NCI-H2029 (cell line): ENCODE data around the gene MAP2K4.
"Not testable (repeated sequence)": the region's sequence is repeated elsewhere in the genome, so short reads cannot be mapped to it uniquely, and the experiment has no call there.

Experiments used
- DNase-seq: peaks from one replicate; lab custom pipeline; 2025; lab: John Stamatoyannopoulos, UW

Gene MAP2K4

DNA sequence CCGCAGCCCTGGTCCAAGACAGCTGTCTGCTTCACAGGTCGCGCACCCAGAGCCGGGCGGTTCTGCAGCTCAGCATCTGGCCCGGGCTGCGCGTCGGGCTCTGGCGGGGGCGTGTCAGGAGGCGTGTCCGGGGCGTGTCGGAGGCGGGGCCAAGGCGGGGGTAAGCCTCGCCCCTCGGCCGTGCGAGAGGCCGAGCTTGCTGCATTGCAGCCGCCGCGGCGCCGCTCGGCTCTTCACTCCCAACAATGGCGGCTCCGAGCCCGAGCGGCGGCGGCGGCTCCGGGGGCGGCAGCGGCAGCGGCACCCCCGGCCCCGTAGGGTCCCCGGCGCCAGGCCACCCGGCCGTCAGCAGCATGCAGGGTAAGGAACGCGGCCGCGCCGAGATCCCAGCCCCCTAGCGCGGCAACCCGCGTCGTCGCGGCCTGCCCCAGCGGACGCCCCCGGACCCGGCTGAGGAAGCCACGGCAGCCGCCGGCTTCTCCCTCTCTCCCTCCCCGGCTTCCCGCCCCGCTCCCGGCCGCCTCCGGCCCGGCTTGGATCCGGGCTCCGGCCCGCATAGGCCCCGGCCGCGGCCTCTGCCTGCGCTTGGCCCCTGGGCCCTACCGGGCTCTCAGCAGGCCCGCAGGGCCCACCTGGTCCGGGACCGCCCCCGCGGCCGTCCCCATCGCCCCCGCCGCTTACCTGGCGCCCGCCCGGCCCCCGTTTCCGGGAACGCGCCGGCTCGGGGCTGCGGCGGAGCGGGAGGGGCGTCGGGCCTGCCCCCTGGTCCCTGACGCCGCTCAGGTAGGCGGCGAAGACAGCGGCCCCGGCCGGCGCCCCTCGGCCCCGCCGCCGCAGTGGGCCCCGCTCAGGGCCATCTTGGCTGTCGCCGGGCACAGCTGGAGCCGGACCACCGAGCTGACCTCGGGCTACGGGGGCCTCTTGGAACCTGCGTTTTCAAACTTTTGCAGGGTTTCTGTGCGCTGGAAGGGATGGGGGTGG lies at the start of gene MAP2K4:
Gene MAP2K4 (plus strand): TSS at position 236 of the 981 bp plus-strand sequence. CDS start 10 bp downstream, at position 246.
- peak; percentile 41 for DNase-seq

DNA sequence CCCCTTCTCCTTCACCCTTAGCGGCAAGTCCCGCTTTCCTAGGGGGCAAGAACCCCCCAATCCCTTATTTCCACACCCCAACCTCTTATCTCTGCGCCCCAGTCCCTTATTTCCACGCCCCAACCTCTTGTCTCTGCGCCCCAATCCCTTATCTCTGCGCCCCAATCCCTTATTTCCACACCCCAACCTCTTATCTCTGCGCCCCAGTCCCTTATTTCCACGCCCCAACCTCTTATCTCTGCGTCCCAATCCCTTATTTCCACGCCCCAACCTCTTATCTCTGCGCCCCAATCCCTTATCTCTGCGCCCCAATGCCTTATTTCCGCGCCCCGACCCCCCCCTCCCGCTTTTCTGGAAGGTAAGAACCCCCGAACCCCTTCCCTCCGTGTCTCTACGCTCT lies 47.9 kb upstream of the MAP2K4 start:
- not testable (repeated sequence) for DNase-seq

DNA sequence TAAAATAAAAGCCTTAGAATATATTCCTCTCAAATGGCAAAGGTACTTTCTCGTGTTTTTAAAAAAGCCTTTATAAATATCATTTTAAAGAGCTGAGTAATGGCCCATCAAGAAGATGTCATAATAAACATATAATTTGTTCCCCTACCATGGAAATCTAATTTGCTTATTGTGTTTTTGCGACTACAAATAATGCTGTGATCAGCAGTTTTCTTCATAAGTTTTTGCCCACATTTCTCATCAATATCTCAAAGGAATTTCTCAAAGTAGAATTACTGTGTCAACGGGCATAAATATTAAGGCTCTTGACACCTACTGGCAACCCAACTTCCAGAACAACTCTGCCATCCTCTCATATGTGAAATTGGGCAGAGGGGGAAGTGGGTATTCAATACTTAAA lies 40.9 kb upstream of the MAP2K4 start:
- DNase-seq = no peak

DNA sequence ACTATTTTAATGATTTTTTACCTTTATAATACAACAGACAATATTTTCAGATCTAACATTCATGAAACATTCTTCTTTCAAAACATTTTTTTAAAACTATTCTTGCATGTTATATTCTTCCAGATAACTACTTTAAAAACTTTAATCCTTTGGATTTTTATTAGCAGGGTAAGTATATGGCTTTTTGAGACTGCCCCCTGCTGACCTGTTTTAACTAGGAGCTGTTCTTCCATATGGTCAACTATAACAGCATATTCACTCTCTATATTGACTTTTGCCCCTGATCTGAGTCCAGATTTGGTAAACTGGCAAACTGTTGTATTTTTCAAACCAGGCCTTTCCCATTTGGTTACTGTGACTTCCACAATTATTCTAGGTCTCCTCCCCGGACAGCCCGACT lies 39.9 kb upstream of the MAP2K4 start:
- no peak for DNase-seq

DNA sequence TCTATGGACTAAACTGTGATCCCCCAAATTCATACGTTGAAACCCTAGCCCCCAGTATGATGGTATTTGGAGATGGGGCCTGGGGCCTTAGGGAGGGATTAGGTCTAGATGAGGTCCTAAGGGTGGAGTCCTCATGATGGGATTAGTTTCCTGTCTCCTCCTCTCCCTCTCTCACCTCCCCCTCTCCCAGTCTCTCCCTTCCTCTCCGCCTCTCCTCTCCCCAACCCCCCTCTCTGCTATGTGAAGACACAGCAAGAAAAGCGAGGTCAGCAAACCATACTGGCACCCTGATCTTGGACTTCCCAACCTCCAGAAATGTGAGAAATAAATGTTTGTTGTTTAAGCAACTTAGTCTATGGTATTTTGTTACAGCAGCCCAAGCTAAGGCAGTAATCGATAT lies 38.8 kb upstream of the MAP2K4 start:
- DNase-seq = no peak

DNA sequence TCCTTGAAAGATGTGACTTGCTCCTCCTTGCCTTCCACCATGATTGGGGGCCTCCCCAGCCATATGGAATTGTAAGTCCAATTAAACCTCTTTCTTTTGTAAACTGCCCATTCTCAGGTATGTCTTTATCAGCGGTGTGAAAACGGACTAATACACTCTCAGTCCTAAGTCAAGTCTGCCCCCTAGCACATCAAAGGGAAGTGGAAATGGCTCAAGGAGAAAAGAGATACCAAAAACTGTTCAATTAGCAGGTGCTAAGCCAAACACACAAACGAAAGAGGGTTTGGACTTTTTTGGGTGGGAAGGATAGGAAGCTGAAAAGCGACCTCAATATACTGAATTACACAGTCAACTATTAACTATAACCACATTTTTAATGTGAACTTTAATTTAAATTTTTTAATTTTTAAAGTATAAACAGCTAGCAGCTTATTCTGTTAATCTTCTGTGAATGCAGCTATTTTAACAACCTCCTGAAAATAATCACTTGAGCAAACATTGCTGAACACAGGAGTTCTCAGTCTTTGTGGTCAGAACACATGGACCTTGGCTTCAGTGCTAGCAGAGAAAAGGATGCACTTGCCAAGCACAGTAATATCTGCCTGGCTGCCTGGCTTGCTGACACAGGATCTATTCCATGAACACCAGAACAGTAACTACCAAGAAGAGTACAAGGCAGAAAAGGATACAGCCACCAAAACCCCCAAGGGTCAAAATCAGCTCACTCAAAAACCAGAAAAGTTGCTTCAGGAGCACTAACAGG lies 34.3 kb upstream of the MAP2K4 start:
- DNase-seq = no peak

DNA sequence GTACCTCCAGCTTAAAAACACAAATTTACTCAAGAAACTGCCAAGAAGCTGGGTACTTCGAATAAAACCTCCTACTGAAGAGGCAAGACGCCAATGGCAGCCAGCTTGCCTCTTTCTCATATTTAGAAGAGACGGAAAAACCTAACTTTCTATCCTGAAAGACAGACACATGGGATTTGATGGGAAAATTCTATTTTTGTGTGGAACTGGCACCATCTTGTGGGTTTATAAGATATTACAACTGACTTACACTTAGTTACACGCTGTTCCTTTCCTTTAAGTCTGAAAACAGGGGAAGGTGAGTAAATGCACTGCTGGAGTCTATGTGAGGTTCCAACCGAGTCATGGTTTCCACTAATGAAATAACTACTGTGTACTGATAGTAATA lies 33.7 kb upstream of the MAP2K4 start:
- DNase-seq = no peak

DNA sequence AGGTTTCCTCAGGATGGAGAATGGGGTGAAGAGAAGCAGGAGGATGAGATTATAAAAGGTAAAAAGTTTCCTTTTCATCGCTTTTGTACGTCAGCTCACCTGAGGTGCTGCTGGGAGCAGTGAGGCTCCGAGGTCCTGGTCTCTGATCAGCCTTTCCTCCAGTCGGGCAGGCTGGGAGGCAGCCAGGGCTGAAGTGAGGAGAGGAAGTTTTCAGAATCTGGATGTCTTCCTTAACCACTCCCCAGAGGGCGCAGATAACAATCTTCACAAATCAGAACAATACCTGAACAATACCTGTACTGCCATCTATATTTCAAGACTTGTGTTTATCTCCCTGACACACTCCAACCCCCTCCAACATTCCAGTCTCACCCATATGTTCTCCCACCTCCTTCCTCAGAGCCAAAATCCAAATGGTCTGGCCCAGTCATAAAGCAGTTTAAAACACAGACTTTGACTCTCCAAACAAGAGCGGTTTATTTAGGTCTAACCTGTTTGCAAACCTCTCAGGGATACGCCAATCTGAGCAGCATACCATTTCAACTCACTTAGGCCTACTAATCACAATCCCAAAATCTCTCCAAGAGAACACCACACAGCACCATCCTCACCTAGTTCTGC lies 30.2 kb upstream of the MAP2K4 start:
- DNase-seq = no peak

DNA sequence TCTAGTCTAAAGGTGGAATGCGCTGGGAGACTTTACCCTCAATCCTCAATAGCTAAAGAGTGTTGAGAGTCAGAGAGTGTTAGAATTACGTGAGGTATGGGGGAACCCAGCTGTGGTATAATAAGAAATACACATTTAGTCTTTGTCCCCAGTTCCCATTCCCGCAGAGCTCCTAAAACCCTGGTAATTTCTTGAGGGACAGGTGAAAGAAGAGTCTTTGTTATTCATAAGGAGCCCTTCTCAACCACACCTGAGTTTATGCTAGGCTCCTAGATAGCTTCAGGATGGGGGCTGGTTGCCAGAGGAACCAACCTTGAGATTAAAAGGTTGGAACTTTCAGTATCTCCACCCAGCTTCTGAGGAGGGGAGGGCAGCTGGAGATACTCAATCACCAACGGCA lies 29.2 kb upstream of the MAP2K4 start:
- DNase-seq = no peak

DNA sequence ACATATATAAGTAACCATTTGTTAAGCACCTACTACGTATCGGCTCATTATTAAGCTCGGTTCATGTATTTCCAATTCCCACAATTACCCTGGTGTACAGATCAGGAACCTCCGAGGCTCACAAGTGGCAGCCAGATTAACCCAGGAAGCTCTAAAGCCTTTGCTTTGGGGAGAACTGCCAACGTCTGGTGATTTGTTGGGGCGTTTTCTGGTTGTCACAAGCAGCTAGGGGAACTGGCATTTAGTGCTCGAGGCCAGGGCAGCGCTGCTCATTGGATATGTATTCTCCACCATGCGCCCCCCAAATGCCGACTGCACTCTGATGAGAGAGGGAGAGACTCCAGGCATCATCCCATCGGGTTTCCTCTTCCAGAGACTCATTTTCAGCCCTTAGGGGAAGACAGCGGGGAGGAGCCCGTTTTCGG lies 23.9 kb upstream of the MAP2K4 start:
- no peak for DNase-seq

DNA sequence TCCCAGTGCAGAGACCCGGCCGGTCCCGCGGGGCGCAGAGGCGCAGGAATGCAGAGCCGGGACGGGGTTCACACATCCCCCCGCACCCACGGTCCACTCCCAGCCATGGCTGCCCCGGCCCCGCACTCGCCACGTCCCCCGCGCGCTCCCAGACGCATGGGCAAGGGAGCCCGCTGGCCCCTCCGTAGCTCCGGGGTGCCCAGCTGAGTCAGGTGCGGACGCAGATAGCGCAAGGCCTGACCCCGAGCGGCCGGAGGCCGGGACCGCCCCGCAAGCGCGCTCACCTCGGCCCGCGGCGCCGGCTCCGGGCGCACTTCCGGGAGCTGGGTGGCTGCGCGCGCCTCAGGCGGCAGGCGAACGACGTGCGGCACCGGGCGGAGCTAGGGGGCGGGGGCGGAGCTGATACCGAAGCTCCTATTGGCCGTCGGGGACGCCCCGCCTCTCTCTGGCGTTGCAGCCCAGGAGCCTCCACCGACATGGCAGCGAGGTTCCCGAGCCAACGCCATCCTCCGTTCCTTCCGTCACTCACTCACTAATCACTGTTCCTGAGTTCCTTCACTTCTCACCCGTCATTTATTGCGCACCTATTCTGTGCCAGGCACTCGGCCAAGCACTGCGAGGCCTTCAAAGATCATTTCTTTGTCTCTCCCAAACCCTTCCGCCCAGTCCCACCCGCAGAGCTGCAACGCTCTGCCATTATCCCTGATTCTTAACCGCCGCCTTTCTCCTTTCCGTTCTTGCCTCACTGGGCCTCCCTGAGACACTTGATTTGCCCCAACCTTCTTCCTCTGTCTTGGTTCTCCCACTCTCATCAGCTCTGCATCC lies 23.3 kb upstream of the MAP2K4 start, which contains the start of gene ZNF18:
Gene ZNF18 (minus strand): TSS at position 329 of the 825 bp plus-strand sequence. CDS start 4,646 bp downstream, outside the sequence.
- peak; percentile 85 for DNase-seq

DNA sequence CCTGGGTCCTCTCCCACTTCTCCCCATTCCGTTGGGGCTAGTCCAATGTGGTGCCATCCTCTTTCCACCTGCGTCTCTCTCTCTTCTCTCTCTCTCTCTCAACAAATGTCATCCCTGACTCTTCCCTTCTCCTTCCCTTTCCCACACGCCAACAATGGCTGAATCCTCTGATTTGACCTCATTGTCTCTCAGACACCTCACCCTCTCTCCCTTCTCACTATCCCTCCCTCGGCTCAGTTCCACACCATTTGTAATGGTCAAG lies 22.8 kb upstream of the MAP2K4 start:
- no peak for DNase-seq

DNA sequence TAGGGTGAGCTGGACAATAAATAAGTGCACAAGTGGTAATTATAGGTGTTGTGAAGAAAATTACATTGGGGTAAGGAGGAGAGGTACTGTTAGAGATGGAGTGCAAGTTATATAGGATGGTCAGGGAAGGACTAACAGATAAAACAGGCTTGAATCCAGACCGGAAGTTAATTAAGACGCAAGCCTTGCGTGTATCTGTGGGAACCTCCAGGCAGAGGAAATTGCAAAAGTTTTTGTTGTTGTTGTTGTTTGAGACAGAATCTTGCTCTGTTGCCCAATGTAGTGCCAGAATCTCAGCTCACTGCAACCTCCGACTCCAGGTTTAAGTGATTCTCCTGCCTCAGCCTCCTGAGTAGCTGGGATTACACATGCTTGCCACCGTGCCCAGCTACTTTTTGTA lies 21.0 kb upstream of the MAP2K4 start:
- DNase-seq = no peak

DNA sequence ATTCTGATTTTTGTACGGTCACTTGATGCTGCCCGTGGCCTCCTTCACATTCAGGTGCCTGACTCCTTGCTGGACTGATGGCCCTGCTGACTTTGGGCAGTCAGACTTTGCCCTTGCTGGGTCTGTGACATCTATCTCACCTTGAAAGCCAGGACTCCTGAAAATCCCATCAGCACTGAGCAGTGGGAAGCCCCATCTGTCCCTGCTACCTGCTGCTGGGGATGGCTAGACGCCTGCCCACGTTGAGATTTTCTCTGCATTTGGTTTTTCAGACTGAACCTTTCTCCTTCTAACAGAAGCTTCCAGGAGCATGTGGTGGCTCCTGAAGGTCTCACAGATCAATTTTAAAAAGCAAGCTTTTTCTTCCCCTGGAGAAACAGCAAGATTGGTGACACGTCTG lies 13.2 kb upstream of the MAP2K4 start:
- DNase-seq = no peak

DNA sequence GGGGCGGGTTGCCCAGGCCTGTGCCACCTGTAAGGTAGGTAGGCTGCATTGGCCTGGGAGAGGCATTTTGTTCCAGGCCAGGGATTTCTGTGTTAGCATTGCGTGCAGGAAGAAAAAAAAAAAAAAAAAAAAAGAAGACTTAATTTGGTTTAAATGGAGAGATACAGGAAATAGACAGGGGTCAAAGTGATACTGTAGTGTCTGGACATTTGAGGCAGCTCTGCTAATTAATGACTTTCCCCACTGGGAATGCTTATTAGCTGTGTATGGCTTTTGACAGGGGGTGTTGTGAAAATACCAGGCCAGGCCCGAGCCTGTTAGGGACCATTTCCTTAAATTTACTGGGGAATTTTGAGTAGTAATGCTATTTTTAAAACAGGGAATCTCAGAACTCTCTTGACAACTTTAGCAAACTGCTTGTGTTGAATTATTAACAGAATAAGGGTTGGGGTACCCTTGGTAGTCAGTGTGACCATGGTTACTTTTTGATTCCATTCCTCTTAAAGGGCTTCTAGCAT lies 1.0 kb downstream of the MAP2K4 start:
- DNase-seq = no peak

DNA sequence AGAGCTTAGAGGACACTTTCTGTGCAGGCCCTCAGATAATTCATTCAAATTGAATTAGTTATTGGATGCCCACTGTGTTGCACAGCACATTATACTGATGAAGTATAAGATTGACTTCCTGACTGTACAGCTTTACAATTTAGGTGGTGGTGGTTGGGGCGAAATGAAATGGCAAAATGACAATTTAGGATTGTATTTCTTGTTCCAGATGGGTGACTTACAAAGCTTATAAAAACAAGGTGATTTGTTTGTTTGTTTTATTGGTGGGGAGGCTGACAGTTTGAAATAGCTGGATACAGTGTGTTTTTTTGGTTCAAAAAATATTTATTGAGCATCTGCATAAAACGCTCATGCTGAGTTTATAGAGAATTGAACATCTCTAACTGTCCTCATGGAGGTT lies 1.6 kb downstream of the MAP2K4 start:
- no peak for DNase-seq

DNA sequence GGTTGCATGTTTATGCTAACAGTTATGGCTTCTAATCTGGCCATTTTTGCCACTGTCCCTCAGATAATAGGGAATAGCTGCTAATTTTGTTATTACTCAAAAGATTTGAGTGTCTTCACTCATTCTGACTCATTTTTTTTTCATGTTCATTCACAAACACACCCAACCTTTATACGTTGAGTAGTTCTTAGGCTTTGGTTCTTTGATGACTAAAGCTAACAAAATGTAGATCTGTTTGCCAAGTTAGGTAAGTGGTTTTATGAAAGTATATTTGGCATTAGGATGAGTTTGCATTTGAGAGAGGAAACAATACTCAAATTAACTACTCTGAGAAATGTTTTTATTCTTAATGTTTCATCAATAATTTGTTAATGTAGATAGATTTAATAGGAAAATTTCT lies 3.6 kb downstream of the MAP2K4 start:
- DNase-seq = no peak

DNA sequence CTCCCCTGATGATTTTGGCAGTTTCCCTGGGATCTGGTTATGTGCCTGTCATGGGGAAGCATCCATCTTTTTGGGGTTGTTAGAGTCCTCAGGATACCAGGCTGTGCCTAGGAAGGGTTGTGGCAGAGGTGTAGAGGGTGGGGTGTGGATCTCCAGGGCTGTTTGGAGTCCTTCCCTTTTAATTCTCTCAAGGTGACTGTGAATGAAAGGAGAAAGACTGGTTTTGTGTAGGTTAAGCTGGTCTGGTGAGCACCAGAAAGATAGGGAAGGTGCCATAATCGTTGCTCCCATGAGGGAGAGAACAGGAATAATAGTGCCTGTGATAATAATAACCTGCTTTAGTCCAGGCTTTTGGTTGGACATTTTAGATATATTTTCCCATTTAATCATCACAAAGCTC lies 7.0 kb downstream of the MAP2K4 start:
- DNase-seq = no peak

DNA sequence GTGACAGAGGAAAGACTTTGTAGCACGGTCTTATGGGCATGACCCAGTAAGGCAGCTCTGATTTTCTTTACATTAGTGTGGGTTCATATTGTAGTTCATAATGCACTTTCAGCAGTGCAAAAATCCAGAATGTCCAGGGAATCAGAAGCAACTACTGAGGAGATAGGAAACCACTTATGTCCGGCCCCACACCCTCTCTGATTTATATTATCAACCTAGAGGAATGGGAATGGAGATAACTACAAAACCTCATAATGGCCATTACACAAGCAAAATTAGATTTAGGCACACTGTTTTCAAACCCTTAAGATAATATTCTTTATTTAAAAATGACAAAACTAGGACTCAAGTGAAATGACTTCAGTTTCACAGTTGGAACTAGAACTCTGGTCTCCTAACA lies 7.9 kb downstream of the MAP2K4 start:
- no peak for DNase-seq

DNA sequence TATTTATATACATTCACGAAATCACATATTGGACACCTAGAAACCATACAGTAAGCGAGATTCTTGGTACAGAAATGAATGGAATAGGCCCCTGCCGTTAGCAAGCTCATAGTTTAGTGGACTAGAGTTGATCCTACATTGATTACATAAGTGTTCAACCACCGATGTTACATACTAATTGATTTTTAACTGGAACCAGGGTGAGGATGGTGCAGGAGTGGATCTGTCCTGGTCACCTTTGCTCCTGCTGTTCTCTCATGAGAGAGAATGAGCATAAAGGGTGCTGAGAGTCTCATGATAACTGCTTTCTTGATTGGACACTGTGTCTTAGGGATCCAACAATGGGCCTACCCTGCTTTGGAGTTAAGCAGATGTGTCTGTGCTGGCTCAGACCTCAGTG lies 13.9 kb downstream of the MAP2K4 start:
- no peak for DNase-seq

DNA sequence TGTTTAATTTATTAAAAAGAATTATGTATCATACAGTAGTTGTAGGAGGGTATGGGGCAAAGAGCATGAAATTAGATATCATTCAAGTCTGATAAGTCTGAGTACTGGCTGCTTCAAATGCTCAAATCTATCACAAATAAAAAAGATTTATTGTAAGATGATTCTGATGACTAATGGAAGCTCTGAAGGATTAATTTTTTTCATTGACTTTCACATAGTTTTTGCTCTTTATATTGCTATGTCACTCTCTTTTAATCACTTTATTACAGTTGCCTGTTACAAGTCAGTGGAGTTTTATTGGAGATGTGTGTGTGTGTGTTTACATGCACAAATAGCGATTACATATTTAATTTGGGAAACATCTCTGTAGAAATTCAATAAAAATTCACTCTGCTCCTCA lies 15.0 kb downstream of the MAP2K4 start:
- DNase-seq = no peak

DNA sequence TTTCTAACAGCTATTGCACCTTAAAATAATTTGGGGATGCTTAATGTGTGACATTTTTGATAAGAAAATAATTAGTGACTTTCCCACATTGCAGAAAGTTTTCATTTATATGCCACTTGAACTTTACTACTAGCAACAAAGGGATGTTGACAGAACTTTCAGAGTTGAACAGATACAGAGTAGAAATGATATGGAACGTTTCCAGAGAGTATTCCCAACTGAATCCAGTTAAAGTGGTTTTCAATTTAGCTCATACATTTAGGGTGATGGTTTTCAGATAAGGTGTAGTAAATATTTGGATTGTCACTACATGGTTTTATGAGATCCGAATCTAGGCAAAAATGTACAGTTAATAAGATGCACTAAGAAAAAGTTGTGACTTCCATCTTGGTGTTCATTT lies 17.3 kb downstream of the MAP2K4 start:
- no peak for DNase-seq
